Ishikawa (cell line): ENCODE measurements around the gene PITPNC1.

Experiments used
- EGR1 ChIP-seq: IDR thresholded peaks from 2 replicates; pipeline ENCODE4 v1.6.1; 2012
- EP300 ChIP-seq: IDR thresholded peaks from 2 replicates; pipeline ENCODE4 v1.6.1; 2012; ENCODE audit warnings: borderline replicate concordance
- FOXM1 ChIP-seq: IDR thresholded peaks from 2 replicates; pipeline ENCODE4 v1.6.1; 2012; ENCODE audit warnings: low read depth, borderline replicate concordance
- NFIC ChIP-seq: IDR thresholded peaks from 2 replicates; pipeline ENCODE4 v1.6.1; 2012
- RAD21 ChIP-seq: IDR thresholded peaks from 2 replicates; pipeline ENCODE4 v1.6.1; 2012; ENCODE audit warnings: low read depth
- TCF12 ChIP-seq: IDR thresholded peaks from 2 replicates; pipeline ENCODE4 v1.6.1; 2012; ENCODE audit warnings: low read depth
- TEAD4 ChIP-seq: IDR thresholded peaks from 2 replicates; pipeline ENCODE4 v1.6.1; 2012
- USF1 ChIP-seq: IDR thresholded peaks from 2 replicates; pipeline ENCODE4 v1.6.1; 2012
- YY1 ChIP-seq: IDR thresholded peaks from 2 replicates; pipeline ENCODE4 v1.6.1; 2012; ENCODE audit warnings: low read depth
- TF ChIP-seq, protein P1 (sequence below): IDR thresholded peaks from 2 replicates; pipeline ENCODE4 v1.6.1; 2012

DNA sequence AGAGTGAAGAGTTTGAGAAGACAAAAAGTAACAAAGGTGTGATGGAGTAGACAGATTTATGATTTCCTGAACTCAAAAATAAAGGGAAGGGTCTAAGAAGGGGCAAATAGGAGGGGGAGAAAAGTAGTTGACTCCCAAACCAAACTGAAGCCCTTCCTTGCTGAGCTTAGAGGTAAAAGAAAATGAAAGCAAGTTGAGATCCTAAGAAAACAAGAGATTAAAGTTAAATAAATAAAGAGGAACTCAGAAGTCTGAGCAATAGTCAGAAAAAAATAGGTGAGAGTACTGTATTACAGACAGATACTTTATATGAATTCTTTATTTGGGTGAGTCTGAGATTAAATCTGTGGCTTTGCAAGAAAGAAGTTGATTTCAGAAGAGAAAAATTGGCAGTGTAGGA is 7.4 kb upstream of the PITPNC1 start:
- TF ChIP-seq YY1: no peak
- no peak for TF ChIP-seq RAD21
- TF ChIP-seq TEAD4: no peak
- TF ChIP-seq, protein P1, sequence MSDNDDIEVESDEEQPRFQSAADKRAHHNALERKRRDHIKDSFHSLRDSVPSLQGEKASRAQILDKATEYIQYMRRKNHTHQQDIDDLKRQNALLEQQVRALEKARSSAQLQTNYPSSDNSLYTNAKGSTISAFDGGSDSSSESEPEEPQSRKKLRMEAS: no peak
- TF ChIP-seq EGR1: no peak
- no peak for TF ChIP-seq FOXM1
- no peak for TF ChIP-seq USF1
- TF ChIP-seq TCF12: no peak
- TF ChIP-seq NFIC: no peak
- TF ChIP-seq EP300: no peak
